Choroid plexus epithelial cell (primary cell): ENCODE results near the gene PIP4K2A.
"Not testable (repeated sequence)": the region's sequence is repeated elsewhere in the genome, so short reads cannot be mapped to it uniquely, and the experiment has no call there.

Experiments
- DNase-seq: peaks from one replicate; pipeline ENCODE4 v3.0.0-alpha.2; 2010; ENCODE audit warnings: low read depth
- H3K4me3 ChIP-seq: 2 replicates; pipeline ENCODE4 v1.5.1; 2011; ENCODE audit warnings: low read depth, mild to moderate bottlenecking, control low read depth, low read length, moderate library complexity
- TF ChIP-seq, protein P1 (sequence below): conservative IDR thresholded peaks from 2 replicates; pipeline ENCODE4 v1.5.1; 2011; ENCODE audit warnings: low read depth, mild to moderate bottlenecking, control low read depth, inconsistent platforms, low read length, moderate library complexity

PIP4K2A gene

DNA sequence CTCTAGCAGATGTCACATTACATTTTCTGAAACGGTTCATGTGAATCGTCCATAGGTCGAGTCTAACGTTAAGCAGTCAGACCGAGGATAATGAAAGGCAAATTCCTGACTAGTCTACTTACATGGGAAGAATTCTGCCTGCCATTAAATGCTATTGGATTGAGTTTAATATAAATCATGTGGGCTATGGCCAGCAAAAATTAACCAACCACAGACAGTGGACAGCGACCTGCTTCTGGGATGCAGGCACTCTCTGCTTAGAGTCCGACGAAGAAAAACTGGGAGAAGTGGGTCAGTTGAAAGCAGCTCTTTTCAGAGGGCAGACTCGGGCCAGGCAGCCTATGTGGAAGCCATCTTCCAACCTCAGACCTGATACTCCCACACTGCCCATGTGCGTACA is 16.6 kb downstream of the PIP4K2A start:
- no peak overlapping the region for H3K4me3 ChIP-seq
- TF ChIP-seq, protein P1, sequence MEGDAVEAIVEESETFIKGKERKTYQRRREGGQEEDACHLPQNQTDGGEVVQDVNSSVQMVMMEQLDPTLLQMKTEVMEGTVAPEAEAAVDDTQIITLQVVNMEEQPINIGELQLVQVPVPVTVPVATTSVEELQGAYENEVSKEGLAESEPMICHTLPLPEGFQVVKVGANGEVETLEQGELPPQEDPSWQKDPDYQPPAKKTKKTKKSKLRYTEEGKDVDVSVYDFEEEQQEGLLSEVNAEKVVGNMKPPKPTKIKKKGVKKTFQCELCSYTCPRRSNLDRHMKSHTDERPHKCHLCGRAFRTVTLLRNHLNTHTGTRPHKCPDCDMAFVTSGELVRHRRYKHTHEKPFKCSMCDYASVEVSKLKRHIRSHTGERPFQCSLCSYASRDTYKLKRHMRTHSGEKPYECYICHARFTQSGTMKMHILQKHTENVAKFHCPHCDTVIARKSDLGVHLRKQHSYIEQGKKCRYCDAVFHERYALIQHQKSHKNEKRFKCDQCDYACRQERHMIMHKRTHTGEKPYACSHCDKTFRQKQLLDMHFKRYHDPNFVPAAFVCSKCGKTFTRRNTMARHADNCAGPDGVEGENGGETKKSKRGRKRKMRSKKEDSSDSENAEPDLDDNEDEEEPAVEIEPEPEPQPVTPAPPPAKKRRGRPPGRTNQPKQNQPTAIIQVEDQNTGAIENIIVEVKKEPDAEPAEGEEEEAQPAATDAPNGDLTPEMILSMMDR = no peak
- no peak for DNase-seq

DNA sequence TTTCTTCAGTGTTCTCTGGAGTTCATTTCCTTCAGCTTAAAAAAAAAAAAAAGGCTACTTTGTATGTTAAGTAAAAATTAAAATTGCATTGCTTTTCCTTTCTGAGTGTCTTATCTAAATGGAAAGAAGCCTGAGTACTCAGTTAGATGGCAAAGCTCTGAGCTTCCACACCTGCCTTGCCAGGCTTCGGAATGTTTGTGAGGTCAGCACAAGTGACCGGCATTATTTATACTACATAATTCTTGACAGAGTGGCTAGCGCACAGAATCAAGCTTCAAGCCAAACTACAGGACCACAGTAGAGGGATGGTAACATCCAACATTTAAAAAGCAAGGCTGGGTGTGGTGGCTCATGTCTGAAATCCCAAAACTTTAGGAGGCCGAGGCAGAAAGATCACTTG is 17.3 kb downstream of the PIP4K2A start:
- H3K4me3 ChIP-seq = no peak overlapping the region
- TF ChIP-seq, protein P1 = no peak
- DNase-seq = no peak

DNA sequence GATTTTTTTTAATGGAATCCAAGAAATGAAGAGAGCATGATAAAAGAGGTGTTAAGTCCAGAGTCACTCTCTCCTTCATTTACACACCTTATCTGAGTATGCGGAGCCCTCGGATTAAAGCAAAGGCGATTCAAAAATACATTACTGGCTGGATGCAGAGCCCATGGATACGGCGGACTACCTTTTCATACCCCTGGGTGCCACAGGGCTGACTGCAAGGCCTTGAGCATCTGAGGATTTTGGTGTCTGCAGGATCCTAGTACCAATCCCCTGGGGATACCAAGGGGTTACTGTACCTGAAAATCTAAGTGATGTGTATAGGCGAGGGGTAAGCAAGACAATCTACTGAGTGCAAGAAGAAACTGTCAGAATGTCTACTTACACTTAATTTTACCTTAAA is 20.5 kb downstream of the PIP4K2A start:
- TF ChIP-seq, protein P1 = no peak
- H3K4me3 ChIP-seq = no peak overlapping the region
- no peak for DNase-seq

DNA sequence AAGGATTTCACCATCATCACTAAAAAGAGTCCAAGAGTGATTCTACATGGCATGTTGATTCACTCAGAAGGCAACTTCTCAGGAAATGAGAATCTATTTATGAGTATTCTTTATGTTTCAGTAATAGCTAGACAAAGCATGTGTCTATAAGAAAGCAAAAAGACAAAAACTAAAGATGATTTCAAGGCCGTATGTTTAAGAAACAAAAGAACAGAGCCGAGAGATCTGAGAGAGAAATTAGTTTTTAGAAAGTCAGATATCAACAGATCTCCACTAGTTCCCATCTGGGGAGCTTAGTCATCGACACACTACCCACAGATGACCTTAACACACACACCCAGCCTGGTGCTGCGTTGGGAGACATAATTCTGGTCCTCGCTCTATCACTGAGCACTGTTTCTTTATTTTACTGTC is 21.0 kb downstream of the PIP4K2A start:
- DNase-seq = peak; percentile 86
- TF ChIP-seq, protein P1 = no peak
- no peak overlapping the region for H3K4me3 ChIP-seq

DNA sequence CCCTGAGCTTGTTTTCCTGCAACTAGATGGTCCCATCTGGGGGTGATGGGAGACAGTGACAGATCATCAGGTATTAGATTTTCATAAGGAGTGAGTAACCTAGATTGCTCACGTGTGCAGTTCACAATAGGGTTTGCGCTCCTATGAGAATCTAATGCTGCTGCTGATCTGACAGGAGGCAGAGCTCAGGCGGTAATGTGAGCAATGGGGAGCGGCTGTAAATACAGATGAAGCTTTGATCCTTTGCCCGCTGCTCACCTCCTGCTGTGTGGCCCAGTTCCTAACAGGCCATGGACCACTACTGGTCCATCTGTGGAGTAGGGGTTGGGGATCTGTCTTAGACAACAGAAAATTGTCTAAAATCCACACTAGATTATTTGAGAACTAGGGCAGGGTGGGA is 22.3 kb downstream of the PIP4K2A start:
- not testable (repeated sequence) for DNase-seq, H3K4me3 ChIP-seq

DNA sequence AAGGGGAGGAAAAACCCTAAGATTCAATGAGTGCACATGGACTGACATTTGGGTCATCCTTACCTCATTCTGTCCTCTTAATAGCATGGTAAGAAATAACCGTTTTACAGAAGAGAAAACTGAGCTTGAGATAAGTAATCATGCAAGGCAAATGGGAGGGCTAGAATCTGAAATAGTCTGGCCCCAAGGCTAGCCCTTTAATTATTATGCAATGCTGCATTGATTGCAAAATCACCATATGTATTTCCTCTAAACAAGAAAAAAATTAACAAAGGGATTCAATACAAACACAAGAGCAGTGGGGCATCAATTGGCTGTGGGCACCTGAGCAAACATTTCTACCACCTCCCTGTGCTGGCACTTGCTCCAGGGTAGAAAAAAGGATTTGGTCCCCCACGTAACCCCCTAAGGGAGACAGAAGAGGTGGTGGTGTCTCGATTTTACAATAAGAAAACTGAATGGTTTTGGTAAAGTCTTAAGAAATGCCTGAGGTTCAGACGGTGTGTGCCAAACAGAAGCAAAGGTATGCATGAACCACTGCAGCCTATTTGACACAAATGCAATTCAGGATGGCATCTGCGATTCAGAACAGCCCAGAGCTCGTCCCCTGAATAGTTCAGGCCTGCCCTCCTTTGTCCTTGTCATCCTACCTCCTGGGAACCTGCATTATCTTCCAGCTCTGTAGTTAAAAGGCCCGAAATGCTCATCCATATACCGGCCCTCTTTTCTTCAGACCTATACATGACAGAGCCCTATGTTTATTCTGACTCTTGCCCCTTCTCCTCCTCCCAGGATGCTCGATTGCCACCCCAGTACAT is 23.6 kb downstream of the PIP4K2A start:
- DNase-seq = peak; percentile 63
- no peak overlapping the region for H3K4me3 ChIP-seq
- TF ChIP-seq, protein P1 = no peak

DNA sequence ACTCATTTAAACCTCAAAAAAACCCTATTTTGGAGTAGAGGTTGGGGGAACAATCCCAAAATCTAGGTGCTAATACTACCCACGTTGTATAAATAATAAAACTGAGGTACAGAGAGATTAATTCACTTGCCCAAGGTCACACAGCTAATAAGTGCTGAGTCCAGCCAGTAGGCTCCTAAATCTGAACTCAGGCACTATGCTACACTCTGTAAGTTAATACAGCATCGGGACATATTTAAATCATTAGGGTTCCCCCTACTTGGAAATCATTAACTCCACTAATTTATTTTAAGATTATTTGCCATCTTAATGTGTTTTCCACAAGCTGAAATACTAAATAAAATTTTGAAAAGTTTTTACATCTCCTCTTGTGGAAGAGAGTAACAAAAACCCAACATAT is 24.2 kb downstream of the PIP4K2A start:
- DNase-seq = no peak
- H3K4me3 ChIP-seq = no peak overlapping the region
- TF ChIP-seq, protein P1 = no peak
